ENCODE results near the gene RBM42. TPM values are rescaled to one million over a fixed set of nuclear protein-coding genes. Genes with fewer than 3 reads are reported as not detected.
A peak's percentile ranks its signal among the peaks of the same experiment; 100 is the strongest.
"Not testable (repeated sequence)": the region's sequence is repeated elsewhere in the genome, so short reads cannot be mapped to it uniquely, and the experiment has no call there.

Gene RBM42
- total and polyA plus RNA-seq, 9 of the 15 experiments (the other 6 are each of a cell fraction or from before 2014, with no cell fraction given): 5.7 to 149 (median 32.4) TPM

- H3K4me1 ChIP-seq (replicated peaks in 1 of 2; ENCODE audit: control insufficient read depth in 2 of 2, insufficient read depth in 2 of 2, low read length in 2 of 2); H2AFZ ChIP-seq (ENCODE audit: low read depth, low read length); BruUV-seq (replicated peaks); H3K27me3 ChIP-seq (ENCODE audit: control insufficient read depth in 2 of 2, insufficient read depth in 2 of 2, low read length in 2 of 2); H3K79me2 ChIP-seq (ENCODE audit: control insufficient read depth, insufficient read depth, low read length); H3K4me2 ChIP-seq (ENCODE audit: insufficient read depth, low read length); H3K4me3 ChIP-seq; FAIRE-seq; in situ Hi-C loops (cut with MboI); CTCF ChIA-PET (ENCODE audit: low intra/inter-chr PET ratio); H3K27ac ChIP-seq (ENCODE audit: extremely low read depth, low read depth, low read length); DNase-seq (ENCODE audit: extremely low read depth in 1 of 4, low spot score in 3 of 4); intact Hi-C loops (cut with micrococcal nuclease); H4K20me1 ChIP-seq (replicated peaks; ENCODE audit: control insufficient read depth, insufficient read depth, low read length); H3K9ac ChIP-seq (ENCODE audit: insufficient read depth in 1 of 2, low read depth in 2 of 2, low read length in 2 of 2); POLR2A ChIA-PET; H3K9me1 ChIP-seq (ENCODE audit: control insufficient read depth, insufficient read depth, low read length); H3K9me3 ChIP-seq (replicated peaks; ENCODE audit: control insufficient read depth, insufficient read depth, low read depth, low read length); ATAC-seq; H3K36me3 ChIP-seq (ENCODE audit: control insufficient read depth, insufficient read depth, low read length): not testable (repeated sequence)
- WGBS (ENCODE audit: insufficient coverage, low coverage, missing lambda C conversion rate): 8% methylated on average over 3 of the region's 3 CpGs
- TF ChIP-seq ZNF121 (CRISPR knock-in tag; conservative IDR thresholded peaks at IDR 0.05): 0 out of 2 replicates have a peak, but pooled peaks have one; percentile 22
These were observed 33.8 kb upstream of the RBM42 start for GRCh38 chr19:35595026-35595425.

GRCh38 chr19:35595928-35596327 is 32.9 kb upstream of the RBM42 start:
- no peak overlapping the region for H3K27ac ChIP-seq (ENCODE audit: extremely low read depth, low read depth, low read length)
- 0 out of 2 replicates have a peak overlapping the region, but pooled peaks have one; percentile 56 for H2AFZ ChIP-seq (ENCODE audit: low read depth, low read length)
- H3K9me1 ChIP-seq (ENCODE audit: control insufficient read depth, insufficient read depth, low read length): no peaks in the 10 kb centered on the region
- intact Hi-C loops (cut with micrococcal nuclease) (no loop called here), in situ Hi-C loops (cut with MboI) (no loop called here)
- H3K27me3 ChIP-seq (ENCODE audit: control insufficient read depth in 2 of 2, insufficient read depth in 2 of 2, low read length in 2 of 2): peaks cover 7 to 11% of the 10 kb centered on the region in 2 experiments; a peak in 4 of 5 replicates
- H3K9me3 ChIP-seq (replicated peaks; ENCODE audit: control insufficient read depth, insufficient read depth, low read depth, low read length): no peaks in the 10 kb centered on the region
- no peaks in the 10 kb centered on the region for H3K79me2 ChIP-seq (ENCODE audit: control insufficient read depth, insufficient read depth, low read length)
- no peaks in the 10 kb centered on the region for H4K20me1 ChIP-seq (replicated peaks; ENCODE audit: control insufficient read depth, insufficient read depth, low read length)
- H3K9ac ChIP-seq (ENCODE audit: insufficient read depth in 1 of 2, low read depth in 2 of 2, low read length in 2 of 2): no peak overlapping the region
- FAIRE-seq (no peak), ATAC-seq (no peak), DNase-seq (ENCODE audit: extremely low read depth in 1 of 4, low spot score in 3 of 4) (no peak)
- no TSS peak for BruUV-seq (replicated peaks)
- H3K36me3 ChIP-seq (ENCODE audit: control insufficient read depth, insufficient read depth, low read length): no peaks in the 10 kb centered on the region
- peak; percentile 70 for TF ChIP-seq ZNF512 (tag; IDR thresholded peaks at IDR 0.05)
- TF ChIP-seq ZNF586 (CRISPR knock-in tag; conservative IDR thresholded peaks at IDR 0.05): no peak
- TF ChIP-seq THAP12 (CRISPR knock-in tag; IDR thresholded peaks at IDR 0.05): no peak
- no peak overlapping the region for H3K4me3 ChIP-seq
- H3K4me1 ChIP-seq (replicated peaks in 1 of 2; ENCODE audit: control insufficient read depth in 2 of 2, insufficient read depth in 2 of 2, low read length in 2 of 2): no peaks in the 10 kb centered on the region; a peak in 1 of 5 replicates
- ChIA-PET CTCF (ENCODE audit: low intra/inter-chr PET ratio) (no interaction called here), POLR2A (no interaction called here)
- no CpG with 5 or more reads among the region's 1 CpG for WGBS (ENCODE audit: insufficient coverage, low coverage, missing lambda C conversion rate)
- no peak overlapping the region for H3K4me2 ChIP-seq (ENCODE audit: insufficient read depth, low read length)

Measured in K562 (cell line).